Activated CD4-positive, CD25-positive, alpha-beta regulatory T cell treated with anti-CD3 and anti-CD28 coated beads, Interleukin-2, amount 50 U/mL, for 24 hours (primary cell): Measurements from ENCODE around the gene GNG12.

Experiments used
- ATAC-seq, 2 donors: fragments of 150-1000 bp; cut with Tn5 transposase; one replicate each; pipeline ENCODE4 v1.10.0; 2021; ENCODE audit warnings: mild to moderate bottlenecking in 1 of 2, moderate library complexity in 1 of 2

The GNG12 gene

GRCh38 chr1:67784545-67785186, 48.6 kb downstream of the GNG12 start:
- no peak for ATAC-seq

- ATAC-seq: no peak
These were observed 52.6 kb downstream of the GNG12 start for GRCh38 chr1:67780637-67781036.

GRCh38 chr1:67777440-67777839, 55.8 kb downstream of the GNG12 start:
- ATAC-seq: no peak

GRCh38 chr1:67777016-67777415, 56.3 kb downstream of the GNG12 start:
- no peak for ATAC-seq

- ATAC-seq: no peak
These were observed 59.8 kb downstream of the GNG12 start for GRCh38 chr1:67773462-67773861.

GRCh38 chr1:67771749-67772148, 61.5 kb downstream of the GNG12 start:
- no peak for ATAC-seq

GRCh38 chr1:67771152-67771551, 62.1 kb downstream of the GNG12 start:
- no peak for ATAC-seq

- ATAC-seq: peak in 1 of 2 donors; percentile 8
These were observed 63.5 kb downstream of the GNG12 start for GRCh38 chr1:67769633-67770256.

GRCh38 chr1:67768480-67768879, 64.8 kb downstream of the GNG12 start:
- ATAC-seq: no peak

- no peak for ATAC-seq
These were observed 66.0 kb downstream of the GNG12 start for GRCh38 chr1:67767103-67767782.

GRCh38 chr1:67766141-67766978, 66.9 kb downstream of the GNG12 start:
- peak in 1 of 2 donors; percentile 54 for ATAC-seq

GRCh38 chr1:67764633-67765032, 68.6 kb downstream of the GNG12 start:
- ATAC-seq: no peak

GRCh38 chr1:67761730-67762129, 71.5 kb downstream of the GNG12 start:
- ATAC-seq: no peak

GRCh38 chr1:67761091-67761490, 72.2 kb downstream of the GNG12 start:
- ATAC-seq: no peak

- ATAC-seq: peak; percentile 61 to 68
These were observed 73.0 kb downstream of the GNG12 start for GRCh38 chr1:67760030-67760821.

GRCh38 chr1:67759692-67760029, 73.6 kb downstream of the GNG12 start:
- ATAC-seq: no peak

GRCh38 chr1:67759066-67759465, 74.2 kb downstream of the GNG12 start:
- ATAC-seq: no peak

- no peak for ATAC-seq
These were observed 77.6 kb downstream of the GNG12 start for GRCh38 chr1:67755619-67756018.

- no peak for ATAC-seq
These were observed 78.1 kb downstream of the GNG12 start for GRCh38 chr1:67755160-67755559.

- no peak for ATAC-seq
These were observed 78.7 kb downstream of the GNG12 start for GRCh38 chr1:67754526-67754920.

- ATAC-seq: no peak
These were observed 79.3 kb downstream of the GNG12 start for GRCh38 chr1:67753776-67754525.

- no peak for ATAC-seq
These were observed 81.0 kb downstream of the GNG12 start for GRCh38 chr1:67752306-67752705.
